Activated naive CD4-positive, alpha-beta T cell treated with anti-CD3 and anti-CD28 coated beads for 36 hours (primary cell): ENCODE measurements around the gene ZNF740. TPM values are rescaled to one million over a fixed set of nuclear protein-coding genes. Genes with fewer than 3 reads are reported as not detected.

ENCODE experiments used
- CTCF ChIA-PET: fragments of 350-600 bp; sonication (Branson Sonifier 250); formaldehyde crosslinking; loops from one replicate; lab custom pipeline; 2021; ENCODE audit warnings: antibody characterized with exemption; lab: Charles Lee
- DNase-seq: peaks from one replicate; pipeline ENCODE4 v3.0.0-alpha.2; 2020
- H3K27ac Mint-ChIP-seq: one replicate; pipeline ENCODE4 v1.8.0; 2021; ENCODE audit warnings: mild to moderate bottlenecking, mixed read lengths
- H3K27me3 Mint-ChIP-seq: one replicate; pipeline ENCODE4 v1.8.0; 2021; ENCODE audit warnings: low read depth, mixed read lengths
- H3K36me3 Mint-ChIP-seq: one replicate; pipeline ENCODE4 v1.8.0; 2021; ENCODE audit warnings: low read depth, mixed read lengths
- H3K4me1 Mint-ChIP-seq: one replicate; pipeline ENCODE4 v1.8.0; 2021; ENCODE audit warnings: low read depth, mixed read lengths
- H3K4me3 Mint-ChIP-seq: one replicate; pipeline ENCODE4 v1.8.0; 2021; ENCODE audit warnings: mild to moderate bottlenecking, moderate library complexity, mixed read lengths
- H3K9me3 Mint-ChIP-seq: one replicate; pipeline ENCODE4 v1.8.0; 2021; ENCODE audit warnings: mixed read lengths
- intact Hi-C: fragments of 100-400 bp; cut with micrococcal nuclease; formaldehyde crosslinking; loops from one replicate; pipeline ENCODE4 v1.15.1; 2023
- total RNA-seq, 2 experiments: library from RNA; stranded (reverse); gene quantifications; one replicate each; pipeline ENCODE4 v1.2.3, GENCODE V29; 2021

ZNF740 gene, protein sequence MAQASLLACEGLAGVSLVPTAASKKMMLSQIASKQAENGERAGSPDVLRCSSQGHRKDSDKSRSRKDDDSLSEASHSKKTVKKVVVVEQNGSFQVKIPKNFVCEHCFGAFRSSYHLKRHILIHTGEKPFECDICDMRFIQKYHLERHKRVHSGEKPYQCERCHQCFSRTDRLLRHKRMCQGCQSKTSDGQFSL
- 10 to 100 TPM; 40.4 to 42.0 TPM for total RNA-seq

DNA sequence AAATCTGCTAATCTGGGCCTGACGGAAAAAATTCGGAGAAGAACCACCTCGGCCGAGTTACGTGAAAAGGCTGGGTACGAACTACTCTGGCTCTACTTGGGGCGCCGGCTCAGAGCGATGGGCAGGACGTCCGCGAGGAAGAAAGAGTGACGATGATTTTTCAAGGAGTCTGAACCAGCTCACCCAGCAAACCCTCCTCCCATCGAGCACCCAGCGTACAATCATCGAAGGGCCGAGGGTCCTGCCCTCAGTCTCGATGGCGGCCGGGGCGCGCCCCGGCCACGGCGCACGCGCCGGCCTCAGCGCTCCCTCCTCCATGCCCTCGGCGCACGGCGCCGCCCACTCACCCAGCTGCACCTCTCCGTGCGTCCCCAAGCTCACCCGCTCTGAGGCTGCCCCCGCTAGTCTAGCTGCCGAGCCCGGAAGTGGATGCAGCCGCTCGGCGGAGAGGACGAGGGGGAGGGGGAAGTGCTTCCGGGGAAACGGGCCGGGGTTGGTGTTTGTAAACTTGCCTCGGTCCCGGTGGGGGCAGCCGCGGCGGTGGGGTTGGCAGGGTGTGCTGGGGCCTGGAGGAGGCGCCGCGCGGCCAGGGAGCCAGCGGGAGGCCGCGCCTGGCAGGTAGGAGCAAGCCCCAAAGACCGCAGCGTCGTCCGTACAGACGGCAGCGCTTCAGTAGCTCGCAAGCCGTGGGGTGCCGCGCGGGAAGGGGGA, at the start of gene ZNF740, which contains the start of gene CSAD:
Gene ZNF740 (plus strand): TSS at position 503 of the 711 bp plus-strand sequence. CDS start 1,262 bp downstream, outside the sequence.
Gene CSAD (minus strand): TSS at position 706 of the 711 bp plus-strand sequence. CDS start 7,455 bp downstream, outside the sequence.
- Mint-ChIP-seq H3K27me3 (no peaks in the 10 kb centered on the region), H3K9me3 (no peaks in the 10 kb centered on the region), H3K4me3 (peak within 1 kb of the TSS; percentile 87), H3K4me1 (peaks cover 51% of the 10 kb centered on the region), H3K36me3 (peaks cover 22% of the 10 kb centered on the region), H3K27ac (peak within 1 kb of the TSS; percentile 96)
- CTCF ChIA-PET = interaction anchor here (0.6 to 4.5 kb wide), 12 partner anchors 17 to 990 kb away, joined by 3 to 25 read pairs (median 3); partner anchors contain the start of gene MYG1
- intact Hi-C loops = loop anchor here (1.0 to 10.0 kb wide), 12 partner anchors 20 to 494 kb away; partner anchors contain the start of genes ATP5MC2, EIF4B, PCBP2 and PFDN5
- DNase-seq = peak; percentile 98

DNA sequence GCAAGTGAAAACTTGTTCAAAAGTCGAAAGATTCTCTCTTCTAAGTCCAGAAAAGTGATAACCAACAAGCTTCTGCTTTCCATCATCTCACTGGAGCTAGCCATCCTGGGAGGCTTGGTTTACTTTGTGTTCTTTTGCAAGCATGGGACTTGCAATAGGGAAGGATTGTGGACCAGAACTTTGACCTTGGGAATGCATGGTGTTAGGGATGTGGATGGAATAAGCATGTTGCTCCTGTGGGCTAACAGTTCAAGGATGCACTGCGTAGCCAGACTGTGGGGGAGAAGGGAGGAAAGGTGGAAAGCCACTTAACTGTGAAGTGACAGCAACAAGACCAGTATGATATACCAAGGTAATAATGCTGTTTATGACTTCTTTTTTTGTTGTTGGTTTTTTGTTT, 48.7 kb upstream of the ZNF740 start:
- H3K4me3 Mint-ChIP-seq = no peak overlapping the region
- no peaks in the 10 kb centered on the region for H3K4me1 Mint-ChIP-seq
- DNase-seq = no peak
- H3K27me3 Mint-ChIP-seq = no peaks in the 10 kb centered on the region
- peaks cover 2% of the 10 kb centered on the region for H3K9me3 Mint-ChIP-seq
- H3K27ac Mint-ChIP-seq = no peak overlapping the region
- no peaks in the 10 kb centered on the region for H3K36me3 Mint-ChIP-seq
- intact Hi-C loops = no loop called here
- CTCF ChIA-PET = interaction anchor here (0.7 to 1.1 kb wide), 2 partner anchors 28 to 213 kb away, joined by 4 to 6 read pairs; no protein-coding TSS in a partner anchor

DNA sequence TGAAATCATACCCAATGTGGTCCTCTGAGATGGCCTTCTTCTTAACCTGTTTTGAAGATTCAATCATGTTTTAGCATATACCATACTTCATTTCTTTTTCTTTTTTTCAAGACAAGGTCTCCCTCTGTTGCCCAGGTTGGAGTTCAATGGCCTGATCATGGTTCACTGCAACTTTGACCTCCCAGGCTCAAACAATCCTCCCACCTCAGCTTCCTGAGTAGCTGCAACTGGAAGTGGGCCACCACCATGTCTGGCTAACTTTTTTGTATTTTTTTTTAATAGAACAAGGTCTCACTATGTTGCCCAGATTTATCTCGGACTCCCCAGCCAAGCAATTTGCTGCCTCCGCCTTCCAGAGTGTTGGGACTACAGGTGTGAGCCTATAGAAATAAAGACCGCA, 46.8 kb upstream of the ZNF740 start:
- Mint-ChIP-seq H3K9me3 (peaks cover 7% of the 10 kb centered on the region), H3K36me3 (no peaks in the 10 kb centered on the region), H3K27ac (no peak overlapping the region), H3K4me3 (no peak overlapping the region), H3K4me1 (no peaks in the 10 kb centered on the region), H3K27me3 (peaks cover 2% of the 10 kb centered on the region)
- CTCF ChIA-PET = interaction anchor here (0.6 kb wide), 2 partner anchors 35 to 855 kb away, joined by 3 read pairs; no protein-coding TSS in a partner anchor
- intact Hi-C loops = no loop called here
- no peak for DNase-seq

DNA sequence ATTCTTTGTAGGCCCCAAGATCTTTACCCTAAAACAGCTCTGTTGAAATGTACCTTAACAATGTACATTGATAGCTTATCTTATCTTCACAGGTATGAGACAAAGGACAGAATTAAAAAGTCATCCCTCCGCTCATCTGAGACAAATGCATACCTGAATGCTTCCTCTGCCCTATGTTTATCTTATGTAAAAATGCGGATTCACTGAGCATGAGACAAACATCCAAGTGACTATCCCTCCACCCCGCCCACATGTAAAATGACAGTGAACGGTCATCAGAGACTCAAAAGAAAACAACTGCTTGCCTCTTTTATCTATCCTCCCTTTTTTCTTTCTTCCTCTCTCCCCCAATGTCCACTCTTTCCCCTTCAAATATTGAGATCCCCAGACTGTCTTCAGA, 37.2 kb upstream of the ZNF740 start:
- Mint-ChIP-seq H3K9me3 (no peaks in the 10 kb centered on the region), H3K4me1 (no peaks in the 10 kb centered on the region), H3K27me3 (no peaks in the 10 kb centered on the region), H3K36me3 (no peaks in the 10 kb centered on the region), H3K4me3 (no peak overlapping the region), H3K27ac (no peak overlapping the region)
- intact Hi-C loops = no loop called here
- CTCF ChIA-PET = no interaction called here
- no peak for DNase-seq

DNA sequence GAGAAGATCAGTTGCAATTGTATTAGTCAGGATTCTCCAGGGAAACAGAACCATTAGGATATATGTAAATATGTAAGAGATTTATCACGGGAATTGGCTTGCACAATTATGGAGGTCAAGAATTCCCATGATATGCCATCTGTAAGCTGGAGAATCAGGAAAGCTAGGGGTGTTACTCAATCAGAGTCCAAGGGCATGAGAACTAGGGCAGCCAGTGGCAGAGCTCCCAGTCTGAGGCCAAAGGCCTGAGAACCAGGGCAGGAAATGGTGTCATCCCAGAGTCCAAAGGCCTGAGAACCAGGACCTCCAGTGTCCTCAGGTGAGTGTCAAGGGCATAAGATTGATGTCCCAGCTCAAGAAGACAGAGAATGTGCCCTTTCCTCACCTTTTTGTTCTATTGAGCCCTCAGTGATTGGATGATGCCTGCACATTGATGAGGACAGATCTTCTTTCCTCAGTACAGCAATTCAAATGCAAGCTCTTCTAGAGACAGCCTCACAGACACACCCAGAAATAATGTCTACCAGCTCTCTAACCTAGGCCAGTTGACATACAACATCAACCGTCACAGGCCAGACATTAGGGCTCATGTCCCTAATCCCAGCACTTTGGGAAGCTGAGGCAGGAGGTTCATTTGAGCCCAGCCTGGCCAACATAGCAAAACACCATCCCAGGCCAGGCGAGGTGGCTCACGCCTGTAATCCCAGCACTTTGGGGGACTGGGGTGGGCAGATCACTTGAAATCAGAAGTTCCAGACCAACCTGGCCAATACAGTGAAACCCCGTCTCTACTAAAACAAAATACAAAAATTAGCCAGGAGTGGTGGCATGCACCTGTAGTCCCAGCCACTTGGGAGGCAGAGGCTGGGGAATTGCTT, 34.9 kb upstream of the ZNF740 start:
- CTCF ChIA-PET = interaction anchor here (0.8 kb wide), 1 partner anchor 14 kb away, joined by 5 read pairs; no protein-coding TSS in a partner anchor
- intact Hi-C loops = no loop called here
- Mint-ChIP-seq H3K9me3 (no peaks in the 10 kb centered on the region), H3K36me3 (no peaks in the 10 kb centered on the region), H3K27ac (no peak overlapping the region), H3K4me1 (no peaks in the 10 kb centered on the region), H3K27me3 (no peaks in the 10 kb centered on the region), H3K4me3 (no peak overlapping the region)
- DNase-seq = no peak

DNA sequence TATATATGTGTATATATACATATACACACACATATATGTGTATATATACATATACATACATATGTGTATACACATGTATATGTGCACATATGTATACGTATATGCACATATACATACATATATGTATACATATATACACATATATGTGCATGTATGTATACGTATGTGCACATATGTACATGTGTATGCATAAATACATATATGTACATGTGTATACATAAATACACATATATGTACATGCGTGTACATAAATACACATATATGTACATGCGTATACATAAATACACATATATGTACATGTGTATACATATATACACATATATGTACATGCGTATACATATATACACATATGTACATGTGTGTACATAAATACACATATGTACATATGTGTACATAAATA, 33.3 kb upstream of the ZNF740 start:
- intact Hi-C loops = no loop called here
- no peaks in the 10 kb centered on the region for H3K4me1 Mint-ChIP-seq
- no peak overlapping the region for H3K4me3 Mint-ChIP-seq
- H3K27me3 Mint-ChIP-seq = no peaks in the 10 kb centered on the region
- H3K36me3 Mint-ChIP-seq = no peaks in the 10 kb centered on the region
- H3K9me3 Mint-ChIP-seq = no peaks in the 10 kb centered on the region
- no peak for DNase-seq
- no peak overlapping the region for H3K27ac Mint-ChIP-seq
- CTCF ChIA-PET = interaction anchor here (0.7 kb wide), 1 partner anchor 54 kb away, joined by 4 read pairs; no protein-coding TSS in a partner anchor

DNA sequence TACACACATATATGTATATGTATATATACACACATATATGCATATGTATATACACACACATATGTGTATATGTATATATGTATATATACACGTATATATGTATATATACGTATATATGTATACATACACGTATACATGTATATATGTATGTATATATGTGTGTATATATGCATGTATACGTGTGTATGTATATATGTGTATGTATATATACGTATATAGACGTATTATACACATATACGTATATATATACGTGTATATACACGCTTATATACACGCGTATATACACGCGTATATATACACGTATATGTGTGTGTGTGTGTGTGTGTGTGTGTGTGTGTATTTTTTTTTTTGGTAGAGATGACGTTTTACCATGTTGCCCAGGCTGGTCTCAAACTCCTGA, 32.9 kb upstream of the ZNF740 start:
- DNase-seq = no peak
- no peaks in the 10 kb centered on the region for H3K27me3 Mint-ChIP-seq
- H3K4me3 Mint-ChIP-seq = no peak overlapping the region
- no peaks in the 10 kb centered on the region for H3K9me3 Mint-ChIP-seq
- CTCF ChIA-PET = no interaction called here
- H3K27ac Mint-ChIP-seq = no peak overlapping the region
- intact Hi-C loops = no loop called here
- H3K4me1 Mint-ChIP-seq = no peaks in the 10 kb centered on the region
- H3K36me3 Mint-ChIP-seq = no peaks in the 10 kb centered on the region

DNA sequence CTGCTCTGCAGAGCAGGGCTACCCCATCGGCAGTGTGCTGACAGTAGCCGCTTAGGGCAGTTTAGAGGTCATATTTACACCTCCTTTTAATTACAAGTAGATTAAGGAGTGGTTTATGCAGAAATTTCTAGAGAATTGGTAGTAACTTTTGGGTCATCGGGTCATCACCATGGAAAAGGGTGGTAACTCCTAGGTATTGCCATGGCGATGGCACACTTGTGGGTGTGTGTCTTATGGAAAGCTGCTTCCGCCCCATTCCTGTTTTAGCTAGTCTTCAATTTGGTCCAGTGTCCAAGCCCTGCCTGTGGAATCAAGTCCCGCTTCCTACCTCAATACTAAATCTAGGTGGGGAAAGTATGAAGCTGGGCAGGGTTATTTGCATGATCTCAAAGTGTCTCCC, 29.5 kb upstream of the ZNF740 start:
- no peaks in the 10 kb centered on the region for H3K36me3 Mint-ChIP-seq
- CTCF ChIA-PET = interaction anchor here (1.9 kb wide), 1 partner anchor 9 kb away, joined by 4 read pairs; no protein-coding TSS in a partner anchor
- H3K27ac Mint-ChIP-seq = no peak overlapping the region
- H3K4me1 Mint-ChIP-seq = no peaks in the 10 kb centered on the region
- no peaks in the 10 kb centered on the region for H3K9me3 Mint-ChIP-seq
- no peak overlapping the region for H3K4me3 Mint-ChIP-seq
- intact Hi-C loops = no loop called here
- no peak for DNase-seq
- no peaks in the 10 kb centered on the region for H3K27me3 Mint-ChIP-seq

DNA sequence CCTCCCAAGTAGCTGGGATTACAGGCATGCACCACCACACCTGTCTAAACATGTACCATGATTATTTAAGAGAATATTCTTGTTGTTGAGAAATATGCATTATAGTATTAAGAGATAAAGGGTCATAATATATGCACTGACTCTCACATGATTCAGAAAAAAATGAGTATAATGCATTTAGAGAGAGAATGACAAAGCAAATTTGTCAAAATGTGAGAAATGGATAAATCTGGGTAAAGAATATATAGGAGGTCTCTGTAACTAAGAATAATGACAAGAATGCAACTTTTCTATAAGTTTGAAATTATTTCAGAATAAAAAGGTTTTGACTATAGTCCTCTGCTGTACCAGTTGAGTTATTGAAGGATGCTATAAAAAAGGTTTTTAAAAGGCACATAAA, 28.1 kb upstream of the ZNF740 start:
- intact Hi-C loops = no loop called here
- no peaks in the 10 kb centered on the region for H3K36me3 Mint-ChIP-seq
- no peaks in the 10 kb centered on the region for H3K27me3 Mint-ChIP-seq
- CTCF ChIA-PET = interaction anchor here (1.6 kb wide), 1 partner anchor 9 kb away, joined by 4 read pairs; no protein-coding TSS in a partner anchor
- H3K4me3 Mint-ChIP-seq = no peak overlapping the region
- no peak for DNase-seq
- H3K9me3 Mint-ChIP-seq = no peaks in the 10 kb centered on the region
- no peak overlapping the region for H3K27ac Mint-ChIP-seq
- H3K4me1 Mint-ChIP-seq = no peaks in the 10 kb centered on the region

DNA sequence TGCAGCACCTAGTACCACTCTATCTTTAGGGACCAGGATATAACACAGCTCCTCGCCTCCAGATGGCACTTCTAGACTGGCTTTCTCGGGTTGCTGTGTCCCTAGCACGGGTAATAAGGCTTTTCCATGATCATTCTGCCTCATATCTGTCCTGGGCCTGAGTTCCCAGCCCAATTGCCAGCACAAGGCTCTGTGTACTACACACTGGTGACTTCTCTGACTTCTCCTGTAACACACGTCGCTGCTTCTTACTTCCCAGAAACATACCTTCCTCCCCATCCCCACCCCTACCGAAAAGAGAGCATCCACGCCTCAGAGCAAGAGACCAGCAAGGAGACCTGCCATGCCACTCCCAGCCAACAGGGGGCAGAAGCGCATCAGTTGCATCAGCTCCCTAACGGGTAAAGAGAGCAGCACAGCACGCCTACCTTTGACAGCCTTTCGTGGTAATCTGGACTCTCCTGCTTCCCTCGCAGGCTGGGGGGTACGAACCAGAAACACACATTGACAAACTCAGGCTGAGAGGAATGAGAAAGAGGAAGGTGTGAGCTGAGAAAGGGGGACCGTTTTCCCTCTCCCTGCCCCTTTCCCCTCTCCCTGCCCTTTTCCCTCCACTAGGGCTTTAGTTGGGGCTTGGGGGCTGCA, 21.2 kb upstream of the ZNF740 start:
- Mint-ChIP-seq H3K36me3 (no peaks in the 10 kb centered on the region), H3K27ac (peak overlapping the region; percentile 6), H3K4me3 (no peak overlapping the region), H3K4me1 (peaks cover 7% of the 10 kb centered on the region), H3K9me3 (no peaks in the 10 kb centered on the region), H3K27me3 (no peaks in the 10 kb centered on the region)
- intact Hi-C loops = loop anchor here (1.0 to 2.0 kb wide), 8 partner anchors 21 to 186 kb away; partner anchors contain the start of genes AAAS, CSAD and ZNF740
- CTCF ChIA-PET = interaction anchor here (0.6 to 6.8 kb wide), 43 partner anchors 9 to 349 kb away, joined by 3 to 61 read pairs (median 5); partner anchors contain the start of genes AAAS, CSAD, ESPL1 and MYG1
- peak; percentile 97 for DNase-seq

DNA sequence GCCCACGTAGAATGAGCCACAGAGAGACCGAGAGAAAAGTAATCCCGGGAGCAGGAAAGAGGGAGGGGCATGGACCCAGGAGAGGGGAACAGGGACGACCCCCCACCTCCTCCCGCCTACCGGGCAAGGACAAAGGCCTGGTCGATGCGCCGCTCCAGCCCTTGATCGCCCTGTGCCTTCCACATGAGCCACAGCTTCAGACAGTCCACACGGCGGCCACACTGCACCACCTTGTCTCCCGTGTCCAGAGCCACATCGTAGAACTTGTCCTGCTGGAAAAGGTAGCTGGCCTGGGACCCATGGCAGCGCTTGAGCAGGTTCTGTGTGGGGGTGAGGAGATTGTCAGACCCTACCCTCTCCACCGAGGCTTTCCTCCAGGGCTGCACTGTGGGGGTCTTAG, 20.5 kb upstream of the ZNF740 start:
- peaks cover 7% of the 10 kb centered on the region for H3K4me1 Mint-ChIP-seq
- H3K27ac Mint-ChIP-seq = no peak overlapping the region
- no peaks in the 10 kb centered on the region for H3K27me3 Mint-ChIP-seq
- H3K9me3 Mint-ChIP-seq = no peaks in the 10 kb centered on the region
- H3K4me3 Mint-ChIP-seq = no peak overlapping the region
- intact Hi-C loops = loop anchor here (1.0 to 2.0 kb wide), 8 partner anchors 20 to 185 kb away; partner anchors contain the start of genes AAAS, CSAD and ZNF740
- no peaks in the 10 kb centered on the region for H3K36me3 Mint-ChIP-seq
- CTCF ChIA-PET = interaction anchor here (0.6 to 6.8 kb wide), 45 partner anchors 9 to 348 kb away, joined by 3 to 61 read pairs (median 5); partner anchors contain the start of genes AAAS, CSAD, ESPL1 and MYG1
- no peak for DNase-seq
